Lower lobe of right lung (tissue), 2 donors: ENCODE measurements around the gene PER3. TPM values are rescaled to one million over a fixed set of nuclear protein-coding genes. Genes with fewer than 3 reads are reported as not detected.
A peak's percentile ranks its signal among the peaks of the same experiment; 100 is the strongest.

Source experiments
- ATAC-seq, 2 donors: fragments of 200-7000 bp; cut with Tn5 transposase; one replicate each; pipeline ENCODE4 v1.9.1; 2020 to 2022; ENCODE audit warnings: mild to moderate bottlenecking in 2 of 2, moderate library complexity in 2 of 2
- DNase-seq: peaks from one replicate; pipeline ENCODE4 v3.0.0-alpha.2; 2020
- H3K27ac ChIP-seq: fragments of 200-600 bp; one replicate; pipeline ENCODE4 v1.8.0; 2022
- H3K27me3 ChIP-seq: fragments of 200-600 bp; one replicate; pipeline ENCODE4 v1.8.0; 2022; ENCODE audit warnings: low read depth
- H3K36me3 ChIP-seq: fragments of 200-600 bp; one replicate; pipeline ENCODE4 v1.8.0; 2022; ENCODE audit warnings: mild to moderate bottlenecking
- H3K4me1 ChIP-seq: fragments of 200-600 bp; one replicate; pipeline ENCODE4 v1.8.0; 2022
- H3K4me3 ChIP-seq: fragments of 200-600 bp; one replicate; pipeline ENCODE4 v1.8.0; 2022; ENCODE audit warnings: mild to moderate bottlenecking
- H3K9me3 ChIP-seq: fragments of 200-600 bp; one replicate; pipeline ENCODE4 v1.8.0; 2022
- intact Hi-C: fragments of 100-400 bp; cut with DNase I; formaldehyde crosslinking; loops from one replicate; pipeline ENCODE4 v1.11.0; 2022
- total RNA-seq: library from RNA; stranded (reverse); fragmentation: NEBNext Ultra II Directional; extraction: Animal tissue kit (Norgen Biotek cat#: 25700); gene quantifications from one replicate; pipeline ENCODE4 v1.2.1, GENCODE V29; 2021
- TF ChIP-seq, protein P1 (sequence below): fragments of 200-600 bp; IDR thresholded peaks from one replicate; pipeline ENCODE4 v1.8.0; 2022; ENCODE audit warnings: antibody characterized with exemption, mild to moderate bottlenecking
- donor health status: DM: no; HTN: yes; CAD: no; lungs with severe emphysema.

The PER3 gene
- total RNA-seq, 1 donor from 2014 or later = 35.6 TPM

DNA sequence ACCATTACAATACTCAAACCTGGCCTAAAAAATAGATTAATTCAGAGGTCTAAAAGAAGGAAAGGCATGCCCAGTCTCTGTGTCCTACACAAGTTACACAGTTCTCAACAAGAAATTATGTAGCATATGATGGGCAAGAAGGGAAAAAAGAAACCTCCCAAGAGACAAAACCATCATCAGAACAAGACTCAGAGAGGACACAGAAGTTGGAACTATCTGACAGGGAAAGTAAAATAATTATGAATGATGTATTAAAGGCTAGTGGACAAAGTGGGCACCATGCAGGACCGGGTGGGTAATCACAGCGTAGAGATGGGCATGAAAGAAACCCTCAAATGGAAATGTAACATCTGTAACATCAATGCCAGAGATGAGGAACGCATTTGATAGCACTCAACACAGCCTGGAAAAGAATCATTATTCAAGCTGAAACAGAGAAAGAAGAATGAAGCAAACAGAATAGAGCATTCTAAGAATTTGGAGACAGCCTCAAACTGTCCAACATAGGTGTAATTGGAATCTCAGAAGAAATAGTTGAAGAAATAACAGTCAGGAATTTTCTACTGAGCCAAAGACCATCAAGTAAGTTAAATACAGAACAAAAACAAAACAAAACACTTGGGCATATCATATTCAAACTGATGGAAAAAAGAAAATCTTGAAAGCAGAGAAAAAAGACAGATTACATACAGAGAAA, 29.7 kb downstream of the PER3 start:
- Histone ChIP-seq H3K4me1 (no peaks in the 10 kb centered on the region), H3K9me3 (peaks cover 10% of the 10 kb centered on the region), H3K27me3 (no peaks in the 10 kb centered on the region), H3K4me3 (no peak overlapping the region), H3K27ac (no peak overlapping the region), H3K36me3 (peaks cover 85% of the 10 kb centered on the region)
- no peak for ATAC-seq
- TF ChIP-seq, protein P1, sequence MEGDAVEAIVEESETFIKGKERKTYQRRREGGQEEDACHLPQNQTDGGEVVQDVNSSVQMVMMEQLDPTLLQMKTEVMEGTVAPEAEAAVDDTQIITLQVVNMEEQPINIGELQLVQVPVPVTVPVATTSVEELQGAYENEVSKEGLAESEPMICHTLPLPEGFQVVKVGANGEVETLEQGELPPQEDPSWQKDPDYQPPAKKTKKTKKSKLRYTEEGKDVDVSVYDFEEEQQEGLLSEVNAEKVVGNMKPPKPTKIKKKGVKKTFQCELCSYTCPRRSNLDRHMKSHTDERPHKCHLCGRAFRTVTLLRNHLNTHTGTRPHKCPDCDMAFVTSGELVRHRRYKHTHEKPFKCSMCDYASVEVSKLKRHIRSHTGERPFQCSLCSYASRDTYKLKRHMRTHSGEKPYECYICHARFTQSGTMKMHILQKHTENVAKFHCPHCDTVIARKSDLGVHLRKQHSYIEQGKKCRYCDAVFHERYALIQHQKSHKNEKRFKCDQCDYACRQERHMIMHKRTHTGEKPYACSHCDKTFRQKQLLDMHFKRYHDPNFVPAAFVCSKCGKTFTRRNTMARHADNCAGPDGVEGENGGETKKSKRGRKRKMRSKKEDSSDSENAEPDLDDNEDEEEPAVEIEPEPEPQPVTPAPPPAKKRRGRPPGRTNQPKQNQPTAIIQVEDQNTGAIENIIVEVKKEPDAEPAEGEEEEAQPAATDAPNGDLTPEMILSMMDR = no peak
- DNase-seq = no peak
- intact Hi-C loops = no loop called here

DNA sequence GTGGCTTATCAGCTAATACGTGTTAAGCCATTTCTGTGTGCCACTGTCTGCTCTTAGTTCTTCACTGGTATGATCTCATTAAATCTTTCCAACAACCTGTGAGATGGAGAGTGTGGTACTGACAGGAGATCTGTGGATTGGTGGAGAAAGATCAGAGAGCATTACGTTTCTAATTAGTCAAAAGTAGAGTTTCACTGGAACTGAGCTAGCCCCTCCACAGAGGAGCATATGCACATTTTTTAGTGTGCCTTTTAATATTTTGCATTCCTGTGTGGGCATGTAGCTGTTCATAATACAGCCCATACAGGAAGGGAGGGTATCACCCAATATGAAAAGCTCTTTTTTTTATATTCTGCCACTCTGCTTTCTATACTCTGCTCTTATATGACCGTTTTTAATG, 37.2 kb downstream of the PER3 start:
- Histone ChIP-seq H3K4me3 (no peak overlapping the region), H3K27ac (no peak overlapping the region), H3K9me3 (no peaks in the 10 kb centered on the region), H3K27me3 (no peaks in the 10 kb centered on the region), H3K4me1 (no peaks in the 10 kb centered on the region), H3K36me3 (peaks cover 97% of the 10 kb centered on the region)
- ATAC-seq = no peak
- intact Hi-C loops = no loop called here
- TF ChIP-seq, protein P1 = no peak
- DNase-seq = no peak

DNA sequence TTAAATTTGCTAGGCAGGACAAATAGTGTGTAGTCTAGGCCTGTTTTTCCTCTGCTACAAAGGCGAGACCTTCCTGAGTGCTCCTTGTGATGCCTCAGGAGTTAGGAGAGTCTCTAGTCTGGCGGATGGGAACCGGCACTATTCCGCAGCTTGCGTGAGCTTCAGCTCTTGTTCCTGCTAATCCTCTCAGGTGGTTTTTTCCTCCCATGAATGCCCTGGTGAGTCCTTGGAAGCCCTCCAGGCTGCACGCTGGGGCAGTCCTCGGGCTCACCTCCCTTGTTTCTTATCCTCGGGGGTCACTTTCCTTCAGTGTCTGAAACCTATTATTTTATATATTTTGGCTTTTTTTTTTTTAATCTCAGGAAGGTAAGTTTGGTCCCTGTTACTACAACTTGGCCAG, 40.6 kb downstream of the PER3 start:
- no peak overlapping the region for H3K4me3 ChIP-seq
- H3K4me1 ChIP-seq = no peaks in the 10 kb centered on the region
- no peaks in the 10 kb centered on the region for H3K27me3 ChIP-seq
- TF ChIP-seq, protein P1 = no peak
- no peak for DNase-seq
- no peaks in the 10 kb centered on the region for H3K9me3 ChIP-seq
- H3K36me3 ChIP-seq = peaks cover 97% of the 10 kb centered on the region
- ATAC-seq = no peak
- intact Hi-C loops = no loop called here
- H3K27ac ChIP-seq = no peak overlapping the region

DNA sequence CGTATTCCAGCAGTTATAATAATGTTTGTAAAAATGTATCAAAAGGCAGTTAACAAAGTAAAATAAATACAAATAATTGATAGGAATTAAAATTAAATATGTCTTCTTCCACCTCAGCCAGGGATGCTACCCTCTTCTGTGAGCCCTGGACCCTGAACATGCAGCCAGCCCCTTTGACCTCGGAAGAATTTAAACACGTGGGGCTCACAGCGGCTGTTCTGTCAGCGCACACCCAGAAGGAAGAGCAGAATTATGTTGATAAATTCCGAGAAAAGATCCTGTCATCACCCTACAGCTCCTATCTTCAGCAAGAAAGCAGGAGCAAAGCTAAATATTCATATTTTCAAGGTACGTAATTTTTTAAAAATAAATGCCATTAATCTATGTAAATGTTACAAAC, 42.3 kb downstream of the PER3 start:
- Histone ChIP-seq H3K4me1 (no peaks in the 10 kb centered on the region), H3K27me3 (no peaks in the 10 kb centered on the region), H3K36me3 (peaks cover 92% of the 10 kb centered on the region), H3K9me3 (no peaks in the 10 kb centered on the region), H3K4me3 (no peak overlapping the region), H3K27ac (no peak overlapping the region)
- TF ChIP-seq, protein P1 = no peak
- intact Hi-C loops = no loop called here
- DNase-seq (no peak), ATAC-seq (no peak)

DNA sequence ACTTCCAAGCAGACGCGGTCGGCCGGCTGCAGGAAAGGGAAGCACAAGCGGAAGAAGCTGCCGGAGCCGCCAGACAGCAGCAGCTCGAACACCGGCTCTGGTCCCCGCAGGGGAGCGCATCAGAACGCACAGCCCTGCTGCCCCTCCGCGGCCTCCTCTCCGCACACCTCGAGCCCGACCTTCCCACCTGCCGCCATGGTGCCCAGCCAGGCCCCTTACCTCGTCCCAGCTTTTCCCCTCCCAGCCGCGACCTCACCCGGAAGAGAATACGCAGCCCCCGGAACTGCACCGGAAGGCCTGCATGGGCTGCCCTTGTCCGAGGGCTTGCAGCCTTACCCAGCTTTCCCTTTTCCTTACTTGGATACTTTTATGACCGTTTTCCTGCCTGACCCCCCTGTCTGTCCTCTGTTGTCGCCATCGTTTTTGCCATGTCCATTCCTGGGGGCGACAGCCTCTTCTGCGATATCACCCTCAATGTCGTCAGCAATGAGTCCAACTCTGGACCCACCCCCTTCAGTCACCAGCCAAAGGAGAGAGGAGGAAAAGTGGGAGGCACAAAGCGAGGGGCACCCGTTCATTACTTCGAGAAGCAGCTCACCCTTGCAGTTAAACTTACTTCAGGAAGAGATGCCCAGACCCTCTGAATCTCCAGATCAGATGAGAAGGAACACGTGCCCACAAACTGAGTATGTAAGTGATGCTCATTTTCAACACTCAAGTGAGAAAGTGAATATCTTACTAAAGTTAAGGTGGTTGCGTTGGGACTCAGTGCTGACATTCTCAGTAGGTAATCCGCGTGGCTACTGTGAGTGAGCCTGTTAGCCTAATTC, 43.2 kb downstream of the PER3 start:
- Histone ChIP-seq H3K9me3 (no peaks in the 10 kb centered on the region), H3K4me1 (no peaks in the 10 kb centered on the region), H3K36me3 (peaks cover 83% of the 10 kb centered on the region), H3K27ac (no peak overlapping the region), H3K4me3 (peak overlapping the region; percentile 29), H3K27me3 (no peaks in the 10 kb centered on the region)
- DNase-seq (no peak), ATAC-seq (no peak)
- TF ChIP-seq, protein P1 = no peak
- intact Hi-C loops = no loop called here
